ENCODE results near the gene SNX27. TPM values are rescaled to one million over a fixed set of nuclear protein-coding genes. Genes with fewer than 3 reads are reported as not detected.

Gene SNX27
- total and polyA plus RNA-seq, 7 donors: 10.7 to 47.2 (median 41.0) TPM

DNA sequence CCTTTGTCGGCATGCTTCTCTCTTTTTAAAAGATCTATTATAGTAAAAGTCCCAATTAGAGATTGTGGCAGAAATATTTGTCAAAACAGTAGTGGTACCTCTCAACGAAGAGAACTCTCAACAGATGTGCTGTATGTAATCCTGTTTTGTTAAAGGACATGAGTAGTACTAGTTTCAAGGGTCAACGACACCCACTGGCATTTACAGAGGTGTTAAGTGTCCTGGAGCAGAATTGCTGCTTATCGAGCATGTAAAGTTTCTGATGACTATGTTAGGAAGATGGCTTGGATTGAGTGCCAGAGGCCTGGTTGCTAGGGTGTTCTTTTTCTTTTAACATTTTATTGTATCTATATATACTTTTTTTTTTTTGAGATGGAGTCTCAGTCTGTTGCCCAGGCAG, 77.6 kb downstream of the SNX27 start:
- intact Hi-C loops (cut with DNase I): no loop called here
- DNase-seq (no peak), ATAC-seq (no peak)
- TF ChIP-seq, protein P1, sequence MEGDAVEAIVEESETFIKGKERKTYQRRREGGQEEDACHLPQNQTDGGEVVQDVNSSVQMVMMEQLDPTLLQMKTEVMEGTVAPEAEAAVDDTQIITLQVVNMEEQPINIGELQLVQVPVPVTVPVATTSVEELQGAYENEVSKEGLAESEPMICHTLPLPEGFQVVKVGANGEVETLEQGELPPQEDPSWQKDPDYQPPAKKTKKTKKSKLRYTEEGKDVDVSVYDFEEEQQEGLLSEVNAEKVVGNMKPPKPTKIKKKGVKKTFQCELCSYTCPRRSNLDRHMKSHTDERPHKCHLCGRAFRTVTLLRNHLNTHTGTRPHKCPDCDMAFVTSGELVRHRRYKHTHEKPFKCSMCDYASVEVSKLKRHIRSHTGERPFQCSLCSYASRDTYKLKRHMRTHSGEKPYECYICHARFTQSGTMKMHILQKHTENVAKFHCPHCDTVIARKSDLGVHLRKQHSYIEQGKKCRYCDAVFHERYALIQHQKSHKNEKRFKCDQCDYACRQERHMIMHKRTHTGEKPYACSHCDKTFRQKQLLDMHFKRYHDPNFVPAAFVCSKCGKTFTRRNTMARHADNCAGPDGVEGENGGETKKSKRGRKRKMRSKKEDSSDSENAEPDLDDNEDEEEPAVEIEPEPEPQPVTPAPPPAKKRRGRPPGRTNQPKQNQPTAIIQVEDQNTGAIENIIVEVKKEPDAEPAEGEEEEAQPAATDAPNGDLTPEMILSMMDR (IDR thresholded peaks at IDR 0.05): no peak
- Histone ChIP-seq H3K36me3 (ENCODE audit: insufficient read depth in 1 of 2, low read depth in 1 of 2) (peaks cover 6 to 59% of the 10 kb centered on the region in 2 donors), H3K4me3 (no peak overlapping the region), H3K27ac (no peak overlapping the region), H3K27me3 (ENCODE audit: insufficient read depth in 3 of 3, low read length in 2 of 3) (no peaks in the 10 kb centered on the region), H3K9me3 (no peaks in the 10 kb centered on the region), H3K4me1 (no peaks in the 10 kb centered on the region)
- WGBS, 3 donors: 53 to 64% (median 59%) methylated on average over 4 of the region's 4 CpGs

DNA sequence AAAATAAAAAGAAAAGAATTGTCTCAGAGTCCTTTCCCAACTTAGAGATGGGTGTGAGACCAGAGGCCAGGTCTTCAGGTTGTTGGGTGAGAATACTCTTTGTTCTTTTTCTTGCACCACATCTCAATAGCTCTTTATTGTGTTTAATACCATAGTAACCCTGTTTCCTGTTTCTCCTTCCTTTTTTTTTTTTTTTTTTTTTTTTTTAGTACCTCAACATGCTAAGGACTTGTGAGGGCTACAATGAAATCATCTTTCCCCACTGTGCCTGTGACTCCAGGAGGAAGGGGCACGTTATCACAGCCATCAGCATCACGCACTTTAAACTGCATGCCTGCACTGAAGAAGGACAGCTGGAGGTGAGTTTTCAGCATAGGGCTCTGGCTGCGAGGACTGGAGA, 80.4 kb downstream of the SNX27 start:
- WGBS, 3 donors: 89 to 93% (median 90%) methylated on average over 3 of the region's 3 CpGs
- TF ChIP-seq, protein P1 (IDR thresholded peaks at IDR 0.05): no peak
- no peak overlapping the region for H3K27ac ChIP-seq
- DNase-seq (no peak), ATAC-seq (no peak)
- no peaks in the 10 kb centered on the region for H3K4me1 ChIP-seq
- H3K27me3 ChIP-seq (ENCODE audit: insufficient read depth in 3 of 3, low read length in 2 of 3): no peaks in the 10 kb centered on the region
- H3K36me3 ChIP-seq (ENCODE audit: insufficient read depth in 1 of 2, low read depth in 1 of 2): peaks cover 7 to 57% of the 10 kb centered on the region in 2 donors
- intact Hi-C loops (cut with DNase I): loop anchor here in 1 of 2 donors (5.0 kb wide), 2 partner anchors 40 to 145 kb away; partner anchors contain the start of gene C2CD4D
- H3K9me3 ChIP-seq: no peaks in the 10 kb centered on the region
- H3K4me3 ChIP-seq: no peak overlapping the region

DNA sequence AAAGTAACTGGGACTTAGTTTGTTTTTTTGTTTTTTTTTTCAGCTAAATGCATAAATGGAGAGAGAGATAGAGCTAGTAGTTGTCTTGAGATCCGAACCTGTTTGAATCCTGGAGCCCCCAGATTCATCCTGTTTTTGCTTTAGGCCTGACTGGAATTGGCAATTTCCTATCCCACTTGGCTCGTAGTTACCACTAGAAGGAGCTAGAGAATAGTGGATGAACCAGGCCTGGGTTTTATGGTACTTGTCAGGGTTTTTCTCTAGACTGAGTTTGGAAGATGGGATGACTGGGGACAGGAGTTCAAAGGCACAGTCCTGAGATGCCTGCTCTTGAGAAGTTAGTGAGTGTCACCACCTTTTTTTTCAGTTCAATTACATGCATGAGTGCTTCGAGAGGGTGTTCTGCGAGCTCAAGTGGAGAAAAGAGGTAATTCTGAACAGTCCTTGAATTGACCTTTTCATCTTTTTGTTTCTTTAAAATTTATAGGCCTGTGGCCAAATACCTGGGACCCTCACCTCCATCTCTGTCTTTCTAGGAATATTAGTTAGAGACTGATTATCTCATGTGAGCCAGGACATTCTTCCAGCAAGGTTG, 81.3 kb downstream of the SNX27 start:
- DNase-seq: no peak
- no peak for ATAC-seq
- Histone ChIP-seq H3K27me3 (ENCODE audit: insufficient read depth in 3 of 3, low read length in 2 of 3) (no peaks in the 10 kb centered on the region), H3K4me1 (no peaks in the 10 kb centered on the region), H3K4me3 (no peak overlapping the region), H3K27ac (no peak overlapping the region), H3K9me3 (no peaks in the 10 kb centered on the region), H3K36me3 (ENCODE audit: insufficient read depth in 1 of 2, low read depth in 1 of 2) (peaks cover 7 to 65% of the 10 kb centered on the region in 2 donors)
- WGBS, 3 donors: 79 to 90% (median 81%) methylated on average over 4 of the region's 4 CpGs
- intact Hi-C loops (cut with DNase I): loop anchor here in 1 of 2 donors (5.0 kb wide), 2 partner anchors 39 to 144 kb away; partner anchors contain the start of gene C2CD4D
- TF ChIP-seq, protein P1 (IDR thresholded peaks at IDR 0.05): peak; percentile 42

DNA sequence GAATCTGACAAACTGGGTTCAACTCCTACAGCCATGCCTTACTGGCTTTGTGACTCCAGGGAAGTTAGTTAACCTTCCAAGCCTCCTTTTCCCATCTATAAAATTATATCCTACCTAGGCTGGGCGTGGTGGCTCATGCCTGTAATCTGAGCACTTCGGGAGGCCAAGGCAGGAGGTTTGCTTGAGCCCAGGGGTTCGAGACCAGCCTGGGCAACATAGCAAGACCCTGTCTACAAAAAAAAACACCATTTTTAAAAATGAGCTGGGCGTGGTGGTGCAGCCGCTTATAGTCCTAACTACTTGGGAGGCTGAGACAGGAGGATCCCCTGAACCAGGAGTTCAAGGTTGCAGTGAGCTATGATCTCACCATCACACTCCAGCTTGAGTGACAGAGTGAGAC, 89.7 kb downstream of the SNX27 start:
- DNase-seq (no peak), ATAC-seq (no peak)
- no peaks in the 10 kb centered on the region for H3K4me1 ChIP-seq
- peaks cover 4 to 54% of the 10 kb centered on the region in 2 donors for H3K36me3 ChIP-seq (ENCODE audit: insufficient read depth in 1 of 2, low read depth in 1 of 2)
- TF ChIP-seq, protein P1 (IDR thresholded peaks at IDR 0.05): no peak
- no peaks in the 10 kb centered on the region for H3K27me3 ChIP-seq (ENCODE audit: insufficient read depth in 3 of 3, low read length in 2 of 3)
- no peak overlapping the region for H3K4me3 ChIP-seq
- H3K27ac ChIP-seq: no peak overlapping the region
- H3K9me3 ChIP-seq: no peaks in the 10 kb centered on the region
- WGBS, 3 donors: 96 to 97% (median 96%) methylated on average over 5 of the region's 5 CpGs
- intact Hi-C loops (cut with DNase I): no loop called here

DNA sequence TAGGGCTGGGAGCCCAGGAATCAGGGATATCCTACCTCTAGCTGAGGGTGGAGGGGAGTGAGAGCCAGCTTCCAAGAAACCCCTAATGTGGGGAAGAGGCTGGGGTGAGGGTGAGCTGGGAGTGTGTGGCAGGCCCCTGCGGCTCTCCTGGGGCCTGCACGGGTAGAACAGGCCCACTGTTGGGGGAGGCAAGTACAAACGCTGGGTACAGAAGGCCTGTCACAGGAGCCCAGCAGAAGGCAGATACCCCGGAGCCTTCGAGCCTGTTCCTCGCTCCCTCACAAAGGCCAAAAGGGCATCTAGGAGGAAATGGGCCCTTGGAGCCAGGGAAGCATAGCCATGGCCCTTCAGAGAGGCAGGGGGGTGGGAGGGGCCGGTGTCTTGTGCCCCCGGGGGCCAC, 91.1 kb downstream of the SNX27 start:
- TF ChIP-seq, protein P1 (IDR thresholded peaks at IDR 0.05): no peak
- Histone ChIP-seq H3K4me1 (no peaks in the 10 kb centered on the region), H3K4me3 (no peak overlapping the region), H3K9me3 (no peaks in the 10 kb centered on the region), H3K36me3 (ENCODE audit: insufficient read depth in 1 of 2, low read depth in 1 of 2) (peaks cover 4 to 41% of the 10 kb centered on the region in 2 donors), H3K27me3 (ENCODE audit: insufficient read depth in 3 of 3, low read length in 2 of 3) (no peaks in the 10 kb centered on the region), H3K27ac (no peak overlapping the region)
- ATAC-seq (no peak), DNase-seq (no peak)
- WGBS, 3 donors: 33 to 46% (median 44%) methylated on average over 8 of the region's 8 CpGs
- intact Hi-C loops (cut with DNase I): no loop called here

Data from psoas muscle (tissue), 8 donors.